HG03521 (cell line): ENCODE measurements around the gene TRAF4.
"Not testable (repeated sequence)": the region's sequence is repeated elsewhere in the genome, so short reads cannot be mapped to it uniquely, and the experiment has no call there.

Experiments used
- ATAC-seq: cut with Tn5 transposase; IDR thresholded peaks from one replicate; pipeline ENCODE4 v1.9.1; 2021; ENCODE audit warnings: mild to moderate bottlenecking, moderate library complexity; ENCODE audit not compliant: unreplicated experiment

Gene TRAF4

DNA sequence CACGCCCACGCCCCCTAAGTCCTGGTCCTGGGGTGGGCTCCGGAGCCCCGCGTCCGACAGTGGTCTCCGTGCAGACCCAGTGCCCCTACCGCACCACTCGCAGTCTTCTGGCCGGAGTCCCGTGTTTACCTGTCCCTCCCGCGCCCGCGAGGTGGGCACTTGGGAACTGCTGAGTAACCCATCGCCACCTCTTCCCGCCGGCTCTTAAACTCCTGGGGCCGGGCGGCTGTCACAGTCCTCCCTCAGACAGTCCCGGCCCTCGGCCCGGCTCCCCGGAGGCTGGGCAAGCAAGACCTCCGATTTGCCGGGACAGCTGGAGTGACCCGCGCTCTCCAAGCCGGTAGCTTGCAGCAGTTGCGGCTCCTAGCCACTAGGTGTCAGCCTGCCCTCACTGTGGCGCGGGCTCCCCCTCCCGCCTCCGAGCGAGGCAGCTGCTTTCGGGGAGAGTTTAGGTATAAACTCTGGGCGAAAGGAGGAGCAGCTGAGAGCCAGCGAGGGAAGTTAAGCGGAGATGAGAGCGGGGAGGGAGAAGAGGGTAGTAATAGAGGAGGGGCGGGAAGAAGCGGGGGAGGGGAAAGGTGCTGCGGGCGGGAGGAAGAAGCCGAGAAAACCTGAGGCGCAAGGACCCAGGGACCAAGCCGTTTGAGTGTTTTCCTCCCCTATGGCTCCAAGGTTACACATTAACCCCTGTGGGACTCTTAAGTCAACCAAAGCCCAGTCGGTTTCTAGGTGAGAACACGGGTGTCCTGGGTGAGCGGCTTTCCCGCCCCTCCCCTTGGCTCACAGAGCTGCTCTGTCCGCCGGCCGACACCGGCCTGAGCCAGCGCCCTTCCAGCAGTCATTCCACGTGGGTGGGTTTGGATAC is 17.0 kb upstream of the TRAF4 start:
- peak; percentile 36 for ATAC-seq

DNA sequence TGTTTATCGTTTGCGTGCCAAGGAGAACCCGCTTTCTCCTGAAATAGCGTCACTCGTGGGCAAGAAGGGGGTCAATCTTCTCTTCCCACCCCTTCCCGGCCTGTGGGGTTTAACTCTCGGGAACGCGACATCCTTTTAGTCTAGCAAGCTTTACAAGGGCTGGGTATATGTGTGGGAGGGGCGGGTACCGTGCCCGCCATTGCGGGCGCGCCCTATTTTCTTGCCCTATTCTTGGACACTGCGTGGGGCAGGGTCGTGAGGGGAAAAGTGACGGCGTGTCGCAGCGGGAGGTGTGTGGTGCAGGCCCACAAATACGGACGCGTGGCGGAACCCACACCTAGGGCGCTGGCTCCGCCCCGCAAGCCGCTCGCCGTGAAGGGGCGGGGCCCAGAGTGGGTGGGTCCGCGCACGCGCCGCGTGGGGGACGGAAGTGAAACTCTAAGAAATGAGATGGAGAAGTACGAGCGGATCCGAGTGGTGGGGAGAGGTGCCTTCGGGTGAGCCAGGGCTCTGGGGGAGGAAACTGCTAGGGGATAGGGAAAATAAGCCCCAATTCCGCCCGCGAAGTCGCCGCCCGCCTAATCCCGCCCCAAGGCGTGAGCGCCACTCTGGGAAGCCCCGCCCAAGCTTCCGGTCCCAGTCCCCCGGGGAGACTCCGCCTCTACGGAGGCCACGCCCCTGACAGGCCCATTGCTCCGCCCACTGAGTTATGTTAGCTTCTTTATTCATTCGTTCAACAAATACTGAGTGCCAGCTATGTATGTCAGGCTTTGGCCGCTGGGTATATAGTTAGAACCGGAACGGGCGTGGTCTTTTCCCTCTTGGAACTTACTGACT is 15.2 kb upstream of the TRAF4 start, which contains the start of gene NEK8:
Gene NEK8 (plus strand): TSS at position 425 of the 837 bp plus-strand sequence. CDS start 26 bp downstream, at position 451.
- peak; percentile 44 for ATAC-seq

DNA sequence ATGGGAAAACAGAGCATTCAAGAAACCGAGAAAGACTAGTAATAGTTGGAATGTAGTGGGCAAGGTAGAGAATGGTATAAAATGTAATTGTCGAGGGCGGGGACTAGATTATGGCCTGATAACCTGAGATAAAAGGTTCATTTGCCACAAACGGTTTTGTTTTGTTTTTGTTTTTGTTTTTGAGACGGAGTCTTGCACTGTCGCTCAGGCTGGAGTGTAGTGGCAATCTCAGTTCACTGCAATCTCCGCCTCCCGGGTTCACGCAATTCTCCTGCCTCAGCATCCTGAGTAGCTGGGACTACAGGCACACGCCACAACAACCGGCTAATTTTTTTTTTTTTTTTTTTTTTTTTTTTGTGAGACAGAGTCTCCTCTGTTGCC is 13.9 kb upstream of the TRAF4 start:
- no peak for ATAC-seq

DNA sequence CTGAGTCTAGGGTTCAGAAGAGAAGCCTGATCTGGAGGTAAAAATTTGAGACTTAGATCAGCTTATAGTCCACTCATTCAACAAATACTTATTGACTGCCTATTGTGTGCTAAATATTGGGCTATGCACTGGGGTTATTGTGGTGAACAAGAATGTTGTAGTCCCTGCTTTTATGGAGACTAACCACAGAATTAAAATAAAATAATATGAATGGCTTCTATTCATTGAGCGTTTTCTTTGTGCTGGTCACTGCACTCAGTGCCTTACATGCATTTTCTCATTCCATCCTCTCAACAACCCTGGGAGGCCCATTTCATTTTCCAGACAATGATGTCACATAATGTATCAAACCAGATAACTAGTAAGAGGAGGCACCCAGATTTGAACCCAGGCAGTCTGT is 10.5 kb upstream of the TRAF4 start:
- no peak for ATAC-seq

DNA sequence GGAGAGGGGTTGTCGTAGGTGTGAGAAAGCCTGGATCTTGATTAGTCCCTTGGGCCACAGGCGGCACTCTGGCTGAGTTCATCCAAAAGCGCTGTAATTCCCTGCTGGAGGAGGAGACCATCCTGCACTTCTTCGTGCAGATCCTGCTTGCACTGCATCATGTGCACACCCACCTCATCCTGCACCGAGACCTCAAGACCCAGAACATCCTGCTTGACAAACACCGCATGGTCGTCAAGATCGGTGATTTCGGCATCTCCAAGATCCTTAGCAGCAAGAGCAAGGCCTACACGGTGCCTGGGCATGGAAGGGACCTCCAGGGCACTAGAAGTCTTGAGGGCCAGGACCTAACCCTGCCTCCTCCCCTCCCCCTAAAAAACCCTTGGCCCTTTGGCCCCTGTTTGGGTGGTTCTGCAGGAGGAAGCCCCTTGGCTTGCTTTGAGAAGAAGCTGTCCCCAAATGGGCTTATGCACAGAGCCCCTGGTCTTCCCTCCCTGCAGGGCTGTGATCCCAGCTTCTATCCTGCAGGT is 9.0 kb upstream of the TRAF4 start:
- no peak for ATAC-seq

DNA sequence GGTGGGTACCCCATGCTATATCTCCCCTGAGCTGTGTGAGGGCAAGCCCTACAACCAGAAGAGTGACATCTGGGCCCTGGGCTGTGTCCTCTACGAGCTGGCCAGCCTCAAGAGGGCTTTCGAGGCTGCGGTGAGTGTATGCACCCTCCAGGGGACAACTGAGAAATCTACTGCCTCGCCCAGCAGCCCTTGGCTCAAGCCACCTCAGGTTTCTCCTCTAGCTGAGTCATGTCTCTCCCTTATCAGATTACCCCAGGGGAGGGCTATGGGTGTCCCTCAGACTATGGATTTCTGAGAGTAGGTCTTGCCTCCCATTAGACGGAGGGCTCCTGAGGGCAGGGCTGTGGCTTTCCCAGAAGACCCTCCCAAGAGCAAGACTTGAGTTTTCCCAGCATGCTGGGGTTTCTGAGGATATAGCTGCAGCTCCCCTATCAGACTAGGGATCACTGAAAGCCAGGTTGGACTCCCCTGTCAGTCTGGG is 8.5 kb upstream of the TRAF4 start:
- ATAC-seq, result no peak

DNA sequence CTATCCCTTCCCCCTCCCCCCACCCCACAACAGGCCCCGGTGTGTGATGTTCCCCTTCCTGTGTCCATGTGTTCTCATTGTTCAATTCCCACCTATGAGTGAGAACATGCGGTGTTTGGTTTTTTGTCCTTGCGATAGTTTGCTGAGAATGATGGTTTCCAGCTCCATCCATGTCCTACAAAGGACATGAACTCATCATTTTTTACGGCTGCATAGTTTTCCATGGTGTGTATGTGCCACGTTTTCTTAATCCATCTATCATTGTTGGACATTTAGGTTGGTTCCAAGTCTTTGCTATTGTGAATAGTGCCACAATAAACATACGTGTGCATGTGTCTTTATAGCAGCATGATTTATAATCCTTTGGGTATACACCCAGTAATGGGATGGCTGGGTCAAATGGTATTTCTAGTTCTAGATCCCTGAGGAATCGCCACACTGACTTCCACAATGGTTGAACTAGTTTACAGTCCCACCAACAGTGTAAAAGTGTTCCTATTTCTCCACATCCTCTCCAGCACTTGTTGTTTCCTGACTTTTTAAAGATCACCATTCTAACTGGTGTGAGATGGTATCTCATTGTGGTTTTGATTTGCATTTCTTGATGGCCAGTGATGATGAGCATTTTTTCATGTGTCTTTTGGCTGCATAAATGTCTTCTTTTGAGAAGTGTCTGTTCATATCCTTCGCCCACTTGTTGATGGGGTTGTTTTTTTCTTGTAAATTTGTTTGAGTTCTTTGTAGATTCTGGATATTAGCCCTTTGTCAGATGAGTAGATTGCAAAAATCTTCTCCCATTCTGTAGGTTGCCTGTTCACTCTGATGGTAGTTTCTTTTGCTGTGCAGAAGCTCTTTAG is 7.7 kb upstream of the TRAF4 start:
- ATAC-seq, result not testable (repeated sequence)

DNA sequence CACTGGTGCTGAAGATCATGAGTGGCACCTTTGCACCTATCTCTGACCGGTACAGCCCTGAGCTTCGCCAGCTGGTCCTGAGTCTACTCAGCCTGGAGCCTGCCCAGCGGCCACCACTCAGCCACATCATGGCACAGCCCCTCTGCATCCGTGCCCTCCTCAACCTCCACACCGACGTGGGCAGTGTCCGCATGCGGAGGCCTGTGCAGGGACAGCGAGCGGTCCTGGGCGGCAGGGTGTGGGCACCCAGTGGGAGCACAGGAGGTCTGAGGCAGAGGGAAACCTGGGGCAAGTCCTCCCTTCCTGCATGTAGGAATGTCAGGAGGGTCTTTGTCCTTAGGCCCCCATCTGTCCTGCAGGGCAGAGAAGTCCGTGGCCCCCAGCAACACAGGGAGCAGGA is 6.5 kb upstream of the TRAF4 start:
- no peak for ATAC-seq

DNA sequence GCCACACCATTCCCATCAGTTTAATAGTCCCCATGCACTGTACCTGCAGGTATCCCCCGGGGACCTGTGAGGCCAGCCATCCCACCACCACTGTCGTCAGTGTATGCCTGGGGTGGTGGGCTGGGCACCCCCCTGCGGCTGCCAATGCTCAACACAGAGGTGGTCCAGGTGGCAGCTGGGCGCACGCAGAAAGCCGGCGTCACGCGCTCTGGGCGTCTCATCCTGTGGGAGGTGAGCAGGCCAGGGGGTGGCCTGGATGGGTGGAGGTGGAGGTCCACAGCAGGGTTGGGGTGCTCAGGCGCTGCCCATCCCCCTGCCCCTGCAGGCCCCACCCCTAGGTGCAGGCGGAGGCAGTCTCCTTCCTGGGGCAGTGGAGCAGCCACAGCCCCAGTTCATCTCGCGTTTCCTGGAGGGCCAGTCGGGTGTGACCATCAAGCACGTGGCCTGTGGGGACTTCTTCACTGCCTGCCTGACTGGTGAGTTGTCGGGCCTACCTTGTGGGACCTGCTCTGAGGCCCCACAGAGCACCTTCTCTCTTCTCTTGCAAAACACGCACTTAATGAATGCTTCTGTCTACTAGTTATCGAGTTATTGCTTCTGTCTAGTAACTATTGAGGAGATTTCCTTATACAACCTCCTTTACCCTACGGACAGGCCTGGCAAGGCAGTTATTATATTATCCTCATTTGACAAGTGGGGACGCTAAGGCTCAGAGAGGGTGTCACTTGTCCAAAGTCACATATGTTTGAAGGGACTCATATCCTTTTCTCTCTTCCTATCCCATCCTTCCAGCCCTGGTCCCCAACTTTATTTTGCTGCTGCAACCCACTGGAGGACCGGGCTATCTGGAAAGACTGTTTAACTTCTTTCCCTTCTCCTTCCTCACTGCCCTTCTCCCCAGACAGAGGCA is 5.8 kb upstream of the TRAF4 start:
- peak; percentile 73 for ATAC-seq

DNA sequence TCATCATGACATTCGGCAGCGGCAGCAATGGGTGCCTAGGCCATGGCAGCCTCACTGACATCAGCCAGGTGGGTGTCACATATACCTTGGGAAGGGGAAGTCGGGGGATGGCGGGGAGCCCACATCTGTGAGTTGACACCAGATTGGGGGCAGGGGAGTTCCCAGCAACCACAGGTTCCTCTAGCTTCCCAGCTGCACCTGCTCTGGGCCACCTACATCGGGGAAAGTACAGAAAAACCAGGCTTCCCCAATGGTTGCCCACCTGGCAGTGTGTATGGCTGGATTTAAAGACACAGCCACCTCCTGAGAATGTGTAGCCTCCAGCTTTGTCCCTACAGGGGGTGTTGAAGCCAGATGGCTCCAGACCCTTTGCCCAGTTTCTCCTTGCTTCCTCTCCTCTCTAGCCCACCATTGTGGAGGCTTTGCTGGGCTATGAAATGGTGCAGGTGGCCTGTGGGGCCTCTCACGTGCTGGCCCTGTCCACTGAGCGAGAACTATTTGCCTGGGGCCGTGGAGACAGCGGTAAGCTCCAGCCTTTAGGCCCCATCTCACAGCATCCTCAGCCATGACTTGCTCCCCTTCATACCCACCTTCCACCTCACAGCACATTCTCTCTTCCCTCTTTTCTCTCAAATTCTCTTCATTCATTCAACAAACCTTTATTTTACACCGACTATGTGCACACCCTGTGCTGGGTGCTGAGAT is 5.0 kb upstream of the TRAF4 start:
- ATAC-seq, result no peak

DNA sequence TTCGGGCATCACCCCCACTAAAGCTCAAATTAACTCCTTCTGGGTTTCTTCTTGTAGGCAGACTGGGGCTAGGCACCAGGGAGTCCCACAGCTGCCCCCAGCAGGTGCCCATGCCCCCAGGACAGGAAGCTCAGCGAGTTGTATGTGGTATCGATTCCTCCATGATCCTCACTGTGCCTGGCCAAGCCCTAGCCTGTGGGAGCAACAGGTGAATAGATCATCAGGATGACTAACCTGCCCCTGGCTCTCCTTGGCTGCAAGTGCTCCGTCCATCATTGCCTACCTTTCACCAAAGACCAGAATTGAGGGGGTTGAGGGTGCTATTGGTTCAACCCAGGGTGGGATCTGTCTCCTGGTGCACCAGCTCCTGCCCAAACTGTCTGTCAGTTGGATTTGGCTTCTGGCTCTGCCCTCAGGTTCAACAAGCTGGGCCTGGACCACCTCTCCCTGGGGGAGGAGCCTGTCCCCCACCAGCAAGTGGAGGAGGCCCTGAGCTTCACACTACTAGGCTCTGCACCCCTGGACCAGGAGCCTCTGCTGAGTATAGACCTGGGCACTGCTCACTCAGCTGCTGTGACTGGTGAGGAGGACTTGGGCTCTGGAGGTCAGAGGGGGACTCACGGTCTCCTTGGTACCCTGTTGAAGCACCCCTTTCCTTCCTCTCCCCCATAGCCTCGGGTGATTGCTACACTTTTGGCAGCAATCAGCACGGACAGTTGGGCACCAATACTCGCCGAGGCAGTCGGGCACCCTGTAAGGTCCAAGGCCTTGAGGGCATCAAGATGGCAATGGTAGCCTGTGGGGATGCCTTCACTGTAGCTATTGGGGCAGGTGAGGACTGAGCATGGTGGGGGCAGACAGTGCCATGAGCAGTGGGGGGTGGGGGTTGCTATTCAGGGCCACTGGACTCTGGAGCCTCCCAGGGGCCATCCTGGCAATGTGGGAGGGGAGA is 3.1 kb upstream of the TRAF4 start:
- ATAC-seq, result no peak

DNA sequence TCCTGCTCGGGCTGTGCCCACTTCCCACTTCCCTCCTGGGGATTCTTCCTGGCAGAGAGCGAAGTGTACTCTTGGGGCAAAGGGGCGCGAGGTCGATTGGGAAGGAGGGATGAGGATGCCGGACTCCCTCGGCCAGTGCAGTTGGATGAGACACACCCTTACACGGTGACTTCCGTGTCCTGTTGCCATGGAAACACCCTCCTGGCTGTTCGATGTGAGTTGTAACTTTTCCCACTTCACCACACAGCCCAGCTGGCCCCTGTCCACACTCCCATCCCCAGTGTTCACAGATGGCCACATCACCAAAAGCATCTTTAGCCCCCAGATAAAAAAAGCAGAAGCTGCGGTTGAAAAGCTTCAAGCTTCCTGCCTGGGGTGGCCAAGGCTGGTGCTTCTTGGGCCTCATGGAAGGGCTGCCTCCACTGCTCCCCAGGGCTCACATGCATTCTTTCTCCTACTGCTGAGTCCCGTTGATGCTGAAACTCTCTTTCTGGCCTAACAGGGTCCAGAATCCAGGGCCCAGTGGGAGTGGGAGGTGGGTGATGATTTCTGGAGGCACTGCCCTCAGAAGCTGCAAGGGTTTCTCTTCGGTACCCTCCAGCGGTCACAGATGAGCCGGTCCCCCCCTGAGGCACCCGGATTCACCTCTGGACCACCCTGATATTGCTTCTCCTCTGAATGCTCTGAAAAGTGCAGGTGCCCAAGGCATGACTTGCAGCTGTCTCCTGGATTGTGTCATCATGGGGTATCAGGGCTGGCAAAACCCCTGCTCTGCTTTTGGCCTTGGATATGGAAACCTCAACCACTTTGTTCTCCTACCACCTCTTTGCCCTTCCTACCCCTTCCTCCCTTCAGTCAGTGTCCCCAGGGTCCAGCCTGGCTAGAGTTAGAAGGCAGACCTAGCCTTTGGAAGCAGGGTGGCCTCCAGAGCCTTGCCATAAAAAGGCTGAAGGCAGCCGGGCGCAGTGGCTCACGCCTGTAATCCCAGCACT is 2.2 kb upstream of the TRAF4 start:
- no peak for ATAC-seq

DNA sequence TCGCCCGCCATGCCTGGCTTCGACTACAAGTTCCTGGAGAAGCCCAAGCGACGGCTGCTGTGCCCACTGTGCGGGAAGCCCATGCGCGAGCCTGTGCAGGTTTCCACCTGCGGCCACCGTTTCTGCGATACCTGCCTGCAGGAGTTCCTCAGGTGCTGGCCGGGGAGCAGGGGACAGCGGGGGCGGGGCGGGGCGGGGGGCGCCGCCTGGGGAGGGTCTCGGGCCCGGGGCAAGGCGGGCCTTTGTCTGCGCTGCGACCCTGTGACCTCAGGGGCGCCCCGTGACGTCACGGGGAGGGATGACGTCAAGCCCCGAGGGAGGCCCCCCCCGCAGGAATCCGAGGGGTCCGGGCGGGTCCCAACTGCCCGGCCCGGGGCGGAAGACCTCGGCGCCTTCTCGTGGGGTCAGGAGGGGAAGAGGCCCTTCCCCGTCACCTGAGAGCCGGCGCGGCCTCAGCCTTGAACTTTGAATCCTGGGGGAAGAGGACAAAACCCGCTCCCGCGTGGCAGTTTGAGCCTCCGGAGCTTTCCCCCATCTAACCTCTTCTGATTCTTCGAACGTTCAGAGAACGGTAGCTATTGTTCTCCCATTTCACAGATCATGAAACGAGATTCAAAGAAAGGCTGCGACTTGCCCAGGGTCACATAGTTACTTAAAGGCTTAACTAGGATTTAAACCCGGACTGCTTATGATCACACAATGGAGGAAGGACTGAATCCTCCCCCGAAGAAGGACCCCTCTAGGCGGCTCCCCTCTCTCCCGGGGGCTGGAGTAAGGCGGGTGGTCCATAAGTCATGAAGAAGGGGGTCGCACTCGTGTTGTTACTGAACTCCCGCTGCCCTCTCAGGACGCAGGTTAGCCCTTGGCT is 527 bp downstream of the TRAF4 start:
- ATAC-seq, result peak; percentile 10

DNA sequence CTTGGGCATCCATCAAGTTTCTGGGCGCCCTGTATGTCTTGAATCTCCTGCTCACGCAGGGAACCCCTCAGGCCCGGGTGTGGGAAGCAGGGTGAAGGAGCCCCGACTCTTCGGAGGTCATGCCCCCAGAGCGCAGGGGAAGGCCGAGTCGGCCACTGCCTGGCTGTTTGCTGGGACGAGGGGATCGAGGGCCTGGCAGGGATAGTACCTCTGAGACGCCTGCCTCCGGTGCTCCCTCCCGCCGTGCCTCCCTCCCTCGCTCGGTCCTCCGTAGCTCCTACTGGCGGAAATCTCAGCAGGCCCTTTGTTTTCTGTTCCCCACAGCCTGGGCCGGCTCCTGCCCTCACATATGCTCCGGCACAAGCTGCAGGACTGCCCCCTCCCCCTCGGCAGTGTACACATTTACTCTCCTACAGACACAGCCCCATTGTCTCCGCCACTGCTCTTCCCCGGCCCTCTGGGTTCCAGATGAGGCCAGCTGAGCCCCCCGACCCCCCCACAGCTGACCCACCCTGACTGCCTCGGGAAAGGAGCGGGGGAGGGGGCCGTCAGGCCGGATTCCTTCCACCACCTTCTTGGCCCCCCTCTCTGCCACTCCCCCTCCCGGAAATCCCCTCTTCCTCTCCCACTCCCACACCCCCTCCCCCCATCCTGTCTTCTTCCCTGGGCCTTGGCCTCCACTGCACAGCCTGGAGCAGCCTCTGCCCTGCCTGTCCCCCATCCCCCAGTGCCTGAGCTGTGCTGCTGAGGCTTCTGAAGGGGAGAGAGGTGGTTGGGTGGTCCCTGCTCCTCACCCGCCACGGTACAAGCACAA is 1.4 kb downstream of the TRAF4 start:
- ATAC-seq, result no peak
